IPS DF 6.9 (cell line): ENCODE measurements around the gene COL4A1.
"Not testable (repeated sequence)": the region's sequence is repeated elsewhere in the genome, so short reads cannot be mapped to it uniquely, and the experiment has no call there.

Experiments
- DNase-seq: peaks from one replicate; pipeline ENCODE4 v3.0.0-alpha.2; 2013; ENCODE audit warnings: low read depth, low spot score
- H3K27ac ChIP-seq: one replicate; pipeline ENCODE4 v1.5.1; 2013; ENCODE audit warnings: low read length, control low read depth
- H3K27me3 ChIP-seq: 2 replicates; pipeline ENCODE4 v1.6.1; 2013; ENCODE audit warnings: mild to moderate bottlenecking, low read length; ENCODE audit not compliant: control insufficient read depth, insufficient read depth
- H3K36me3 ChIP-seq: 2 replicates; pipeline ENCODE4 v1.6.1; 2013; ENCODE audit warnings: low read length; ENCODE audit not compliant: control insufficient read depth, insufficient read depth
- H3K4me1 ChIP-seq: 2 replicates; pipeline ENCODE4 v1.6.1; 2013; ENCODE audit warnings: low read length; ENCODE audit not compliant: control insufficient read depth, insufficient read depth
- H3K4me3 ChIP-seq: 2 replicates; pipeline ENCODE4 v1.5.1; 2013; ENCODE audit warnings: mild to moderate bottlenecking, low read length
- H3K9me3 ChIP-seq: 2 replicates; pipeline ENCODE4 v1.6.1; 2013; ENCODE audit warnings: low read length, inconsistent platforms; ENCODE audit not compliant: control insufficient read depth, insufficient read depth
- WGBS: extraction: QIAGEN DNeasy Blood & Tissue Kit; methylation state at CpG from one replicate; pipeline ENCODE4 v1.1.7; 2013; ENCODE audit warnings: mixed read lengths, missing lambda C conversion rate; ENCODE audit not compliant: insufficient read length, insufficient coverage; 5-methylcytosine and 5-hydroxymethylcytosine counted together

The COL4A1 gene

GRCh38 chr13:110316196-110316595 lies 9.2 kb upstream of the COL4A1 start:
- Histone ChIP-seq H3K4me1 (peaks cover 4% of the 10 kb centered on the region), H3K4me3 (no peak overlapping the region), H3K27ac (no peak overlapping the region), H3K9me3 (no peaks in the 10 kb centered on the region), H3K27me3 (no peaks in the 10 kb centered on the region), H3K36me3 (peaks cover 8% of the 10 kb centered on the region; the same call in 1 of the 2 replicates)
- no peak for DNase-seq
- WGBS = no CpG with 5 or more reads among the region's 10 CpGs

- no peak for DNase-seq
- peaks cover 3% of the 10 kb centered on the region for H3K4me1 ChIP-seq
- H3K27me3 ChIP-seq = no peaks in the 10 kb centered on the region
- H3K9me3 ChIP-seq = no peaks in the 10 kb centered on the region
- no CpG with 5 or more reads among the region's 18 CpGs for WGBS
- H3K4me3 ChIP-seq = no peak overlapping the region
- no peak overlapping the region for H3K27ac ChIP-seq
- H3K36me3 ChIP-seq = peaks cover 8% of the 10 kb centered on the region; the same call in 1 of the 2 replicates
Measured at GRCh38 chr13:110314516-110315245, 7.7 kb upstream of the COL4A1 start.

- H3K9me3 ChIP-seq, DNase-seq, H3K4me1 ChIP-seq, H3K27me3 ChIP-seq, H3K36me3 ChIP-seq, H3K4me3 ChIP-seq, H3K27ac ChIP-seq: not testable (repeated sequence)
- no CpG with 5 or more reads among the region's 16 CpGs for WGBS
Measured at GRCh38 chr13:110313733-110314132, 6.8 kb upstream of the COL4A1 start.

GRCh38 chr13:110313261-110313660 lies 6.3 kb upstream of the COL4A1 start:
- no CpG with 5 or more reads among the region's 29 CpGs for WGBS
- H3K4me1 ChIP-seq, DNase-seq, H3K27ac ChIP-seq, H3K36me3 ChIP-seq, H3K9me3 ChIP-seq, H3K4me3 ChIP-seq, H3K27me3 ChIP-seq: not testable (repeated sequence)

- peaks cover 4% of the 10 kb centered on the region; the same call in 1 of the 2 replicates for H3K27me3 ChIP-seq
- no CpG with 5 or more reads among the region's 4 CpGs for WGBS
- peaks cover 8% of the 10 kb centered on the region; the same call in 1 of the 2 replicates for H3K36me3 ChIP-seq
Measured at GRCh38 chr13:110312339-110313031, 5.5 kb upstream of the COL4A1 start.

GRCh38 chr13:110311443-110312338 lies 4.7 kb upstream of the COL4A1 start:
- WGBS = no CpG with 5 or more reads among the region's 30 CpGs
- no peaks in the 10 kb centered on the region; the same call in 1 of the 2 replicates for H3K4me1 ChIP-seq
- no peaks in the 10 kb centered on the region for H3K9me3 ChIP-seq
- H3K27me3 ChIP-seq = peaks cover 4% of the 10 kb centered on the region; the same call in 1 of the 2 replicates
- H3K36me3 ChIP-seq = 0 out of 2 replicates have a peak, but pooled peaks cover 2% of the 10 kb centered on the region
- DNase-seq = no peak
- no peak overlapping the region for H3K27ac ChIP-seq
- H3K4me3 ChIP-seq = no peak overlapping the region

More at GRCh38 chr13:110312339-110313031, 5.5 kb upstream of the COL4A1 start:
- DNase-seq = no peak
- no peaks in the 10 kb centered on the region for H3K9me3 ChIP-seq
- H3K27ac ChIP-seq = no peak overlapping the region
- H3K4me1 ChIP-seq = peaks cover 3% of the 10 kb centered on the region
- no peak overlapping the region for H3K4me3 ChIP-seq

- no CpG with 5 or more reads among the region's 14 CpGs for WGBS
- H3K27me3 ChIP-seq = peaks cover 4% of the 10 kb centered on the region; the same call in 1 of the 2 replicates
- H3K4me3 ChIP-seq = no peak overlapping the region
- no peaks in the 10 kb centered on the region for H3K9me3 ChIP-seq
- DNase-seq = no peak
- H3K4me1 ChIP-seq = no peaks in the 10 kb centered on the region; the same call in 1 of the 2 replicates
- H3K36me3 ChIP-seq = 0 out of 2 replicates have a peak, but pooled peaks cover 2% of the 10 kb centered on the region
- no peak overlapping the region for H3K27ac ChIP-seq
Measured at GRCh38 chr13:110310541-110311442, 3.8 kb upstream of the COL4A1 start.

GRCh38 chr13:110309661-110310524 lies 2.9 kb upstream of the COL4A1 start:
- 0 out of 2 replicates have a peak, but pooled peaks cover 2% of the 10 kb centered on the region for H3K36me3 ChIP-seq
- no peaks in the 10 kb centered on the region; the same call in 1 of the 2 replicates for H3K4me1 ChIP-seq
- WGBS = no CpG with 5 or more reads among the region's 16 CpGs
- no peak overlapping the region for H3K27ac ChIP-seq
- H3K27me3 ChIP-seq = peaks cover 4% of the 10 kb centered on the region; the same call in 1 of the 2 replicates
- no peaks in the 10 kb centered on the region for H3K9me3 ChIP-seq
- DNase-seq = no peak
- H3K4me3 ChIP-seq = no peak overlapping the region
